GM19023 (cell line): ENCODE data around the gene TP73.
"Not testable (repeated sequence)": the region's sequence is repeated elsewhere in the genome, so short reads cannot be mapped to it uniquely, and the experiment has no call there.

Source experiments
- ATAC-seq: cut with Tn5 transposase; IDR thresholded peaks from one replicate; pipeline ENCODE4 v1.9.1; 2021; ENCODE audit warnings: mild to moderate bottlenecking, moderate library complexity; ENCODE audit not compliant: unreplicated experiment

TP73 gene

GRCh38 chr1:3724416-3725030 is 72.2 kb downstream of the TP73 start:
- not testable (repeated sequence) for ATAC-seq

- no peak for ATAC-seq
These were observed 73.0 kb downstream of the TP73 start for GRCh38 chr1:3725366-3725765.

- no peak for ATAC-seq
These were observed 74.9 kb downstream of the TP73 start for GRCh38 chr1:3727042-3727824.

- no peak for ATAC-seq
These were observed 75.8 kb downstream of the TP73 start for GRCh38 chr1:3727825-3728776.

GRCh38 chr1:3729594-3730542 is 77.6 kb downstream of the TP73 start:
- no peak for ATAC-seq

GRCh38 chr1:3730543-3731247 is 78.4 kb downstream of the TP73 start:
- ATAC-seq, result no peak

GRCh38 chr1:3731583-3732433 is 79.5 kb downstream of the TP73 start:
- ATAC-seq, result no peak

GRCh38 chr1:3732434-3733093 is 80.2 kb downstream of the TP73 start:
- no peak for ATAC-seq

GRCh38 chr1:3733094-3733882 is 81.0 kb downstream of the TP73 start:
- ATAC-seq, result no peak

- no peak for ATAC-seq
These were observed 81.7 kb downstream of the TP73 start for GRCh38 chr1:3733883-3734589.

- ATAC-seq, result no peak
These were observed 82.3 kb downstream of the TP73 start for GRCh38 chr1:3734602-3735001.

GRCh38 chr1:3735027-3735681 is 82.8 kb downstream of the TP73 start:
- no peak for ATAC-seq

- ATAC-seq, result no peak
These were observed 83.4 kb downstream of the TP73 start for GRCh38 chr1:3735688-3736087.

GRCh38 chr1:3736131-3736561 is 83.8 kb downstream of the TP73 start:
- no peak for ATAC-seq

GRCh38 chr1:3736708-3737107 is 84.4 kb downstream of the TP73 start:
- no peak for ATAC-seq

GRCh38 chr1:3738943-3739342 is 86.6 kb downstream of the TP73 start:
- no peak for ATAC-seq
